Fibroblast of the aortic adventitia (primary cell): ENCODE results near the gene DGKG. TPM values are rescaled to one million over a fixed set of nuclear protein-coding genes. Genes with fewer than 3 reads are reported as not detected.

Experiments
- DNase-seq: peaks from one replicate; pipeline ENCODE4 v3.0.0-alpha.2; 2010; ENCODE audit warnings: low read depth
- H3K4me3 ChIP-seq: 2 replicates; pipeline ENCODE4 v1.5.1; 2011; ENCODE audit warnings: low read depth, mild to moderate bottlenecking, control low read depth, low read length, moderate library complexity
- total RNA-seq: library from RNA; depleted of rRNA; stranded (reverse); fragments of >200 nt; gene quantifications from 2 replicates; pipeline ENCODE4 v1.2.3, GENCODE V29; 2012; ENCODE audit warnings: low replicate concordance
- TF ChIP-seq, protein P1 (sequence below): IDR thresholded peaks from 2 replicates; pipeline ENCODE4 v1.5.1; 2011; ENCODE audit warnings: mild to moderate bottlenecking, low read length, control low read depth, inconsistent platforms; ENCODE audit not compliant: insufficient read depth

The DGKG gene
- total RNA-seq, 1 donor: 0.27 TPM

DNA sequence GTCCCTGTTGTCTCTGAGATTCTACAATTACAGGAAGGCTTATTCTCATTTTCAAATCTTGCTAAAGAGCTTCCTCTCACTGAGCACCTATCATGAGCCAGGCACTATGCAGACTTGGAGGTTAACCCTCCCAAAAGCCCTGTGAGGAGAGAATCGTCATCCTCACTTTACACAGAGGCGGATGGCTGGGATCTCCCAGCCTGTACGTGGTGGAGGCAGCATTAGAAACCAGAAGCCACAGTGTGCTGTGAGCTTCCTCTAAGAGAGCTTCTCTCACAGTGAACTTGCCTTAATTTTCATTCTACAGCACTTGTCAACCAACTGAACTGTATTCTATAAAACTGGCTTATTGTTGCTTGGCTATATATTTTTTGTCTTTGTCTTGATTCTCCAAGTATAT is 6.1 kb upstream of the DGKG start:
- TF ChIP-seq, protein P1, sequence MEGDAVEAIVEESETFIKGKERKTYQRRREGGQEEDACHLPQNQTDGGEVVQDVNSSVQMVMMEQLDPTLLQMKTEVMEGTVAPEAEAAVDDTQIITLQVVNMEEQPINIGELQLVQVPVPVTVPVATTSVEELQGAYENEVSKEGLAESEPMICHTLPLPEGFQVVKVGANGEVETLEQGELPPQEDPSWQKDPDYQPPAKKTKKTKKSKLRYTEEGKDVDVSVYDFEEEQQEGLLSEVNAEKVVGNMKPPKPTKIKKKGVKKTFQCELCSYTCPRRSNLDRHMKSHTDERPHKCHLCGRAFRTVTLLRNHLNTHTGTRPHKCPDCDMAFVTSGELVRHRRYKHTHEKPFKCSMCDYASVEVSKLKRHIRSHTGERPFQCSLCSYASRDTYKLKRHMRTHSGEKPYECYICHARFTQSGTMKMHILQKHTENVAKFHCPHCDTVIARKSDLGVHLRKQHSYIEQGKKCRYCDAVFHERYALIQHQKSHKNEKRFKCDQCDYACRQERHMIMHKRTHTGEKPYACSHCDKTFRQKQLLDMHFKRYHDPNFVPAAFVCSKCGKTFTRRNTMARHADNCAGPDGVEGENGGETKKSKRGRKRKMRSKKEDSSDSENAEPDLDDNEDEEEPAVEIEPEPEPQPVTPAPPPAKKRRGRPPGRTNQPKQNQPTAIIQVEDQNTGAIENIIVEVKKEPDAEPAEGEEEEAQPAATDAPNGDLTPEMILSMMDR: no peak
- DNase-seq: no peak

DNA sequence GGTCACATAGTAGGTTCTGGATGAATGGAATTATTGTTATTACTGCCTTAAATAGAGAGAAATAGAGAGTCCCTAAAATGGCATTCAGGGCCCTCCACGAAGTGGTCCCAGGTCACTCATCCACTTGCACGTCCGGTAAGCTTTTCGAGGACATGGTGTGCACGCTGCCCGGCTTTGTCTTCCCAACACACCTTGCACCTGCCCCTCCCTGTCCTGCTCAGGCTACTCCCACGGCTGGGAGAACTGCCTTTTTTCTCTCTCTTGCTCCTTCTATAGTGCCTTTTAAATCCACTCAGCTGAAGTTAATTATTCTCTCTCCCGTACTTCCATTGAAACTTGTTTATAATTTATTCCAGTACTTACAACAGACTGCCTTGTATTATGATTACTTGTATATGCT is 5.6 kb upstream of the DGKG start:
- DNase-seq: no peak
- TF ChIP-seq, protein P1: no peak
- H3K4me3 ChIP-seq: no peak overlapping the region

More for the DNA sequence above, 6.1 kb upstream of the DGKG start:
- no peak overlapping the region for H3K4me3 ChIP-seq

DNA sequence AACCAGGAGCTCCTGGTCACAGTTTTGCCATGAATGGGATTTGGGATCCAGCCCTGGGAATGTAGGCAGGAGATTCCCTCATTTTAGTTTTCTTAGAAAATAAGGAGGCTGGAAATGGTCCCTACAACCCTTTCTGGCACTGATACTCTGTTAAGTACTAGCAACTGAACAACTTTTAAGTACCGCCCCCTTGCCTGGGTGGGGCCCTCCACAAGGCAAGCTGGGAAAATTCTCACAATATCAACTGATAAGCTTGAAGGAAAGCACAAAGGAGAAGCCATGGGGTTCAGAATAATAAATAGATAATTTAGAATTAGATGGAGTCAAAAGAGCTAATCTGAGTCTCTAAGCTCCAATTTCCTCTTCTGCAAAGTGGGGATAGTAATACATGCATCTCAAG is 4.2 kb upstream of the DGKG start:
- TF ChIP-seq, protein P1: no peak
- no peak overlapping the region for H3K4me3 ChIP-seq
- no peak for DNase-seq

DNA sequence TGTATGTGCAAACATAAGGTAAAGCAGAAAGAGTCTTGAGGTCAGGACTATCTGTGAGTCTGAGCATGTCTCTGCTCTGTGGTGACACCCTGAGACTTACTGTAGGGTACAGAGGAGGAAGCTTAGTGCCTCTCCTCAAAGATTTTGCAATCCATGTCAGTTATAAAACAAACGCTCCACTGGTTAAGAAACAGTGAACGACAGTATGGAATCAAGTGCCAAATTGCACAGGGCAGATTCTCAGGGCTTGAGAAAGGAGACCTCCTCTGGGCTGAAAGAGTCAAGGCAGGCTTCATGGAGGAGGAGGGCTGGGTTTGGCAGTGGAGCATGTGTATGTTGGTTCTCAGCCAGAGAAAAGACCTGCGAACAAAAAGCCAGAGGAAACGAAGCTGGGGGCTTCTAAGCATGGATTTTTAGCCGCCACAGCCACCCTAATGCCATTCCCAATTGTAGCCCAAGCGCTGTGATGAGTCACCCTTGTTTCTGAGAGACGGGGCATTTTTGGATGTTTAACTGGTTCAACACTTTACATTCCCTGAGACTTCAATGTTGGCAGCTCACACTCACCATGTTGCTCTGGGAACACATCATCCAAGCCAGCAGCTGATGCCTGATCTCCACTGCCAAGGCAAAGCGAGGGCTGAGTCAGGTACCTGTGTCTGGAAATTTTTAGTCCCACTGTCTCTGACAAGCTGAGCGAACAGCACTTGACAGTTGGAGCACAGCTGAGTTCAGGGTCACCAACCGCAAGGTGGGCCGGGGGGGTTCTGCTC is 3.4 kb upstream of the DGKG start:
- no peak overlapping the region for H3K4me3 ChIP-seq
- TF ChIP-seq, protein P1: no peak
- peak; percentile 27 for DNase-seq

DNA sequence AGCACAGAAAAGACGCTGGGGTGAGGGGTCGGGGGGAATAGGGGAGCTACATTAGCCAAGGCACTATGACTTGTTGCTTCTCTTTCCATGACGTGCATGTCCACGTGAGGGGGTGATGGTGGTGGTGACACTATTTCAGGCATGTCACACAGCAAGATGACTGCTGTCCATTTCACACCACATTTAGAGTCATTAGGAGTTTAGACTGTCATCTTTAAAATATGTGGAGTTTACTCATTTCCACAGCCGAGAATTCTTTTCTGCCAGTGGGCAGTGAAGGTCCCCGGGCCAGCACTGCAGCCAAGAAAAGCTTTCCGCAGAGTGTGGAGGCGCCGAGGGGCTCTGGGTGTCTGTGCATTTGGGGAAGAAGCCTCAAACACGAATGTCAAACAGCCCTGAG is 954 bp upstream of the DGKG start:
- no peak overlapping the region for H3K4me3 ChIP-seq
- DNase-seq: no peak
- TF ChIP-seq, protein P1: no peak

DNA sequence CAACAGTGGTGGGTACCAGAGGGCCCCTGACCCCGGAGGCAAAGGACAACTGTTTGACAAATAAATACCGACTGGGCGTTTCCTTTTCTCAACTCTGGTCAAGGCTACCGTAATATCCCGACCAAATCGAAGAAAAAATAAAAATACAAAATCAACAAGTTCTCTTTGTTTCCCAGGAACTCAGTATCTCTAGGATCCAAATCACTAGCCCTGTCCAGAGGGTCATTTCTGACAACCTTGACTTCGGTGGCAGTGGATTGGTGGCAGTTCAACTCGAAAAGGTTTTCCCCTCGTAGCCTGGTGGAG is 456 bp upstream of the DGKG start:
- TF ChIP-seq, protein P1: no peak
- H3K4me3 ChIP-seq: no peak overlapping the region
- no peak for DNase-seq

DNA sequence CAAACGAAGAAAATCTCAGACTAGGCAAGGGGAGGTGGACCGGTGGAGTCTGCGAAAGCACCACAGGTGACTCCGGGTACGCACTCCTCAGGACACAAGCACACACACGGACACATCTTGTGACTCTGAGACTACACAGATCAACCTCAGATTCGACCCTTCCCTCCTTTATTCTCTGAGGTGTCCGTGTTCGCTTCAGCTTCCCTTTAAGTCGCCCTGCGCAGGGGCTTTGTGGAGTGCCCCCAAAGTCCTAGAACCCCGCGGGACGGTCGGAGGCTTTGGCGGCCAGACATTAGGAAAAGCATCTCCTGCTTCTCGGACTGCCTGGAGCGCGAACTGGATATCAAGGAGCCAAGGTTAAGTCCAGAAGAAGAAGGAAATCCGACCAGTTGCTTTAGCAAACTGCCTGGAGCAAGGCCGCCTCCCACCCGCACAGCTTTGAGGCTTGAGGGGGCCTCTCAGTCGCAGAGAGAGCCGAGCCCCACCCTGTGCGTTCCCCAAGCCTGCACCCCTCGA is 730 bp downstream of the DGKG start:
- no peak overlapping the region for H3K4me3 ChIP-seq
- no peak for DNase-seq
- TF ChIP-seq, protein P1: no peak
